ENCODE measurements around the gene DDX39B. TPM values are rescaled to one million over a fixed set of nuclear protein-coding genes. Genes with fewer than 3 reads are reported as not detected.
"Not testable (repeated sequence)": the region's sequence is repeated elsewhere in the genome, so short reads cannot be mapped to it uniquely, and the experiment has no call there.

DDX39B gene
- total RNA-seq, 1 donor from 2014 or later: 134 TPM

- intact Hi-C loops (cut with DNase I): loop anchor here (5.0 kb wide), 1 partner anchor 33 kb away; no protein-coding TSS in a partner anchor
- H3K4me3 ChIP-seq: no peak overlapping the region
- no peak overlapping the region for H3K27ac ChIP-seq
- DNase-seq (ENCODE audit: low spot score in 2 of 2): peak in 1 of 2 donors; percentile 31
- no peaks in the 10 kb centered on the region for H3K27me3 ChIP-seq
- H3K36me3 ChIP-seq: peaks cover 0 to 12% of the 10 kb centered on the region in 2 donors
- H3K4me1 ChIP-seq: no peaks in the 10 kb centered on the region
- no peak for TF ChIP-seq CTCF (IDR thresholded peaks at IDR 0.05)
- H3K9me3 ChIP-seq: no peaks in the 10 kb centered on the region
Measured at GRCh38 chr6:31525553-31525931, 16.3 kb downstream of the DDX39B start.

- no peaks in the 10 kb centered on the region for H3K4me1 ChIP-seq
- H3K27ac ChIP-seq: no peak overlapping the region
- intact Hi-C loops (cut with DNase I): no loop called here
- H3K9me3 ChIP-seq: no peaks in the 10 kb centered on the region
- DNase-seq (ENCODE audit: low spot score in 2 of 2): no peak
- no peaks in the 10 kb centered on the region for H3K36me3 ChIP-seq
- TF ChIP-seq CTCF (IDR thresholded peaks at IDR 0.05): no peak
- no peaks in the 10 kb centered on the region for H3K27me3 ChIP-seq
- no peak overlapping the region for H3K4me3 ChIP-seq
Measured at GRCh38 chr6:31521835-31522234, 20.0 kb downstream of the DDX39B start.

GRCh38 chr6:31513456-31514165, 28.2 kb downstream of the DDX39B start:
- H3K27me3 ChIP-seq: no peaks in the 10 kb centered on the region
- no peak overlapping the region for H3K27ac ChIP-seq
- no peak overlapping the region for H3K4me3 ChIP-seq
- no peak for TF ChIP-seq CTCF (IDR thresholded peaks at IDR 0.05)
- DNase-seq (ENCODE audit: low spot score in 2 of 2): no peak
- H3K36me3 ChIP-seq: peaks cover 4 to 14% of the 10 kb centered on the region in 2 donors
- H3K4me1 ChIP-seq: no peaks in the 10 kb centered on the region
- H3K9me3 ChIP-seq: no peaks in the 10 kb centered on the region
- intact Hi-C loops (cut with DNase I): no loop called here

- Histone ChIP-seq H3K4me1 (no peaks in the 10 kb centered on the region), H3K27ac (no peak overlapping the region), H3K27me3 (no peaks in the 10 kb centered on the region), H3K9me3 (no peaks in the 10 kb centered on the region), H3K4me3 (no peak overlapping the region), H3K36me3 (peaks cover 8 to 14% of the 10 kb centered on the region in 2 donors)
- intact Hi-C loops (cut with DNase I): no loop called here
- TF ChIP-seq CTCF (IDR thresholded peaks at IDR 0.05): no peak
- DNase-seq (ENCODE audit: low spot score in 2 of 2): peak in 1 of 2 donors; percentile 16
Measured at GRCh38 chr6:31510007-31510406, 31.8 kb downstream of the DDX39B start.

GRCh38 chr6:31509036-31509435, 32.8 kb downstream of the DDX39B start:
- H3K27ac ChIP-seq; H3K4me3 ChIP-seq; H3K27me3 ChIP-seq; DNase-seq (ENCODE audit: low spot score in 2 of 2); H3K4me1 ChIP-seq; intact Hi-C loops (cut with DNase I); H3K9me3 ChIP-seq: not testable (repeated sequence)
- H3K36me3 ChIP-seq: peaks cover 8 to 14% of the 10 kb centered on the region in 2 donors

GRCh38 chr6:31502586-31502985, 39.2 kb downstream of the DDX39B start:
- Histone ChIP-seq H3K4me3 (no peak overlapping the region), H3K9me3 (no peaks in the 10 kb centered on the region), H3K36me3 (peaks cover 0 to under 1% of the 10 kb centered on the region in 2 donors), H3K4me1 (peaks cover 0 to 4% of the 10 kb centered on the region in 2 donors), H3K27me3 (no peaks in the 10 kb centered on the region), H3K27ac (no peak overlapping the region)
- no peak for TF ChIP-seq CTCF (IDR thresholded peaks at IDR 0.05)
- intact Hi-C loops (cut with DNase I): no loop called here
- DNase-seq (ENCODE audit: low spot score in 2 of 2): no peak

- H3K9me3 ChIP-seq; DNase-seq (ENCODE audit: low spot score in 2 of 2); H3K27ac ChIP-seq; H3K27me3 ChIP-seq; H3K36me3 ChIP-seq; H3K4me1 ChIP-seq; H3K4me3 ChIP-seq: not testable (repeated sequence)
- intact Hi-C loops (cut with DNase I): loop anchor here (10.0 kb wide), 1 partner anchor 1525 kb away; no protein-coding TSS in a partner anchor
Measured at GRCh38 chr6:31499648-31500047, 42.2 kb downstream of the DDX39B start.
